KOPT-K1 (cell line): Measurements from ENCODE around the gene HSP90AA1.
"Not testable (repeated sequence)": the region's sequence is repeated elsewhere in the genome, so short reads cannot be mapped to it uniquely, and the experiment has no call there.

Experiments used
- H3K27ac ChIP-seq: fragments of 200-600 bp; sonication (generic); 2 replicates; pipeline ENCODE4 v1.5.1; 2016; ENCODE audit warnings: antibody characterized with exemption, mild to moderate bottlenecking, low read depth, low read length; ENCODE audit not compliant: poor library complexity, severe bottlenecking
- H3K36me3 ChIP-seq: fragments of 200-600 bp; sonication (generic); 2 replicates; pipeline ENCODE4 v1.5.1; 2017; ENCODE audit warnings: antibody characterized with exemption, mild to moderate bottlenecking, low read length, moderate library complexity; ENCODE audit not compliant: insufficient read depth
- H3K9me3 ChIP-seq: fragments of 200-600 bp; sonication (generic); 2 replicates; pipeline ENCODE4 v1.5.1; 2017; ENCODE audit warnings: antibody characterized with exemption, low read length, mild to moderate bottlenecking; ENCODE audit not compliant: insufficient read depth, poor library complexity, severe bottlenecking

Gene HSP90AA1

GRCh38 chr14:102086972-102087761, at the start of gene HSP90AA1:
Gene HSP90AA1 (minus strand): TSS chr14:102087044. CDS start chr14:102086378, 666 bp downstream.
- H3K27ac ChIP-seq = peak within 1 kb of the TSS; percentile 97
- H3K9me3 ChIP-seq = no peaks in the 10 kb centered on the region
- H3K36me3 ChIP-seq = peaks cover 43% of the 10 kb centered on the region

GRCh38 chr14:102135456-102135855, 48.6 kb upstream of the HSP90AA1 start:
- H3K27ac ChIP-seq, H3K36me3 ChIP-seq, H3K9me3 ChIP-seq: not testable (repeated sequence)

- not testable (repeated sequence) for H3K9me3 ChIP-seq, H3K36me3 ChIP-seq, H3K27ac ChIP-seq
These were observed 47.9 kb upstream of the HSP90AA1 start for GRCh38 chr14:102134719-102135118.

- H3K27ac ChIP-seq, H3K9me3 ChIP-seq, H3K36me3 ChIP-seq: not testable (repeated sequence)
These were observed 47.2 kb upstream of the HSP90AA1 start for GRCh38 chr14:102134021-102134420.

GRCh38 chr14:102131741-102132140, 44.9 kb upstream of the HSP90AA1 start:
- H3K36me3 ChIP-seq = no peaks in the 10 kb centered on the region
- H3K9me3 ChIP-seq = no peaks in the 10 kb centered on the region
- no peak overlapping the region for H3K27ac ChIP-seq

- Histone ChIP-seq H3K9me3 (no peaks in the 10 kb centered on the region), H3K27ac (no peak overlapping the region), H3K36me3 (no peaks in the 10 kb centered on the region)
These were observed 40.1 kb upstream of the HSP90AA1 start for GRCh38 chr14:102126807-102127455.

GRCh38 chr14:102125546-102125945, 38.7 kb upstream of the HSP90AA1 start:
- Histone ChIP-seq H3K9me3 (no peaks in the 10 kb centered on the region), H3K36me3 (no peaks in the 10 kb centered on the region), H3K27ac (no peak overlapping the region)

GRCh38 chr14:102124419-102124818, 37.6 kb upstream of the HSP90AA1 start:
- Histone ChIP-seq H3K27ac (no peak overlapping the region), H3K36me3 (no peaks in the 10 kb centered on the region), H3K9me3 (no peaks in the 10 kb centered on the region)

GRCh38 chr14:102121567-102121966, 34.7 kb upstream of the HSP90AA1 start:
- H3K36me3 ChIP-seq = no peaks in the 10 kb centered on the region
- H3K27ac ChIP-seq = no peak overlapping the region
- H3K9me3 ChIP-seq = peaks cover 16% of the 10 kb centered on the region

- H3K27ac ChIP-seq = no peak overlapping the region
- H3K36me3 ChIP-seq = no peaks in the 10 kb centered on the region
- peaks cover 17% of the 10 kb centered on the region for H3K9me3 ChIP-seq
These were observed 34.0 kb upstream of the HSP90AA1 start for GRCh38 chr14:102120888-102121287.

GRCh38 chr14:102117852-102118251, 31.0 kb upstream of the HSP90AA1 start:
- H3K36me3 ChIP-seq = no peaks in the 10 kb centered on the region
- H3K27ac ChIP-seq = no peak overlapping the region
- H3K9me3 ChIP-seq = peaks cover 17% of the 10 kb centered on the region

GRCh38 chr14:102116361-102117180, 29.7 kb upstream of the HSP90AA1 start:
- peaks cover 21% of the 10 kb centered on the region for H3K9me3 ChIP-seq
- H3K36me3 ChIP-seq = no peaks in the 10 kb centered on the region
- H3K27ac ChIP-seq = no peak overlapping the region

- no peaks in the 10 kb centered on the region for H3K36me3 ChIP-seq
- H3K27ac ChIP-seq = no peak overlapping the region
These were observed 24.3 kb upstream of the HSP90AA1 start for GRCh38 chr14:102111101-102111500.

GRCh38 chr14:102109332-102109731, 22.5 kb upstream of the HSP90AA1 start:
- H3K27ac ChIP-seq, H3K36me3 ChIP-seq: not testable (repeated sequence)
- H3K9me3 ChIP-seq = peaks cover 28% of the 10 kb centered on the region

More at GRCh38 chr14:102111101-102111500, 24.3 kb upstream of the HSP90AA1 start:
- H3K9me3 ChIP-seq = peaks cover 28% of the 10 kb centered on the region

GRCh38 chr14:102105369-102105768, 18.5 kb upstream of the HSP90AA1 start:
- Histone ChIP-seq H3K9me3 (peaks cover 15% of the 10 kb centered on the region), H3K27ac (no peak overlapping the region), H3K36me3 (no peaks in the 10 kb centered on the region)
